BE2C (cell line): ENCODE measurements around the gene DIS3L2.

Experiments
- DNase-seq: peaks from one replicate; pipeline ENCODE4 v3.0.0-alpha.2; 2020
- H3K27me3 ChIP-seq: fragments of 250-450 bp; sonication (Bioruptor Pico); 2 replicates; pipeline ENCODE4 v1.5.1; 2020; ENCODE audit warnings: mild to moderate bottlenecking
- H3K36me3 ChIP-seq: fragments of 250-450 bp; sonication (Bioruptor Pico); 2 replicates; pipeline ENCODE4 v1.5.1; 2020; ENCODE audit warnings: mild to moderate bottlenecking
- H3K4me1 ChIP-seq: fragments of 250-450 bp; sonication (Bioruptor Pico); 2 replicates; pipeline ENCODE4 v1.5.1; 2020
- H3K4me3 ChIP-seq: 2 replicates; pipeline ENCODE4 v1.5.1; 2011; ENCODE audit warnings: low read depth, low read length
- H3K9me3 ChIP-seq: fragments of 250-450 bp; sonication (Bioruptor Pico); 2 replicates; pipeline ENCODE4 v1.5.1; 2020
- TF ChIP-seq, protein P1 (sequence below): IDR thresholded peaks from 2 replicates; pipeline ENCODE4 v1.5.1; 2012; ENCODE audit warnings: mild to moderate bottlenecking, low read depth, low read length

The DIS3L2 gene

DNA sequence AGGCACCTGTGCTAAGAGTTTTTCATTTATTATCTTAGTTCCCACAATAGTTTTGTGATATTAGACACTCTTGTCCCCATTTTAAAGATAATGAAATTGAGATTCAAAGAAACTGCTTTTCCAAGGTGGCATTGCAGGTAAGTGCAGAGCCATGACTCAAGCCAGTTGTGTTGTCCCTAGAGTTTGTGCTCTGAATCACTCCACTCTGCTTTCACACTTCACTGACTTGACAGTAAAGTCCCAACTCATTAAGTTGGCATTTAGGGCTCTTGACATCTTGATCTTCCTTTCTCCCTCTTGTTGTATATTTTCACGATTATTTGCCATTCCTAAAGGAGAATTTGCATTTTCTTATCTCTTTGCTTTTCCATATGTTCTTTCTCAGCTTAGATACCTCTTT is 114.3 kb downstream of the DIS3L2 start:
- no peak for DNase-seq

GRCh38 chr2:232076272-232076671 is 114.8 kb downstream of the DIS3L2 start:
- no peak for DNase-seq
- TF ChIP-seq, protein P1, sequence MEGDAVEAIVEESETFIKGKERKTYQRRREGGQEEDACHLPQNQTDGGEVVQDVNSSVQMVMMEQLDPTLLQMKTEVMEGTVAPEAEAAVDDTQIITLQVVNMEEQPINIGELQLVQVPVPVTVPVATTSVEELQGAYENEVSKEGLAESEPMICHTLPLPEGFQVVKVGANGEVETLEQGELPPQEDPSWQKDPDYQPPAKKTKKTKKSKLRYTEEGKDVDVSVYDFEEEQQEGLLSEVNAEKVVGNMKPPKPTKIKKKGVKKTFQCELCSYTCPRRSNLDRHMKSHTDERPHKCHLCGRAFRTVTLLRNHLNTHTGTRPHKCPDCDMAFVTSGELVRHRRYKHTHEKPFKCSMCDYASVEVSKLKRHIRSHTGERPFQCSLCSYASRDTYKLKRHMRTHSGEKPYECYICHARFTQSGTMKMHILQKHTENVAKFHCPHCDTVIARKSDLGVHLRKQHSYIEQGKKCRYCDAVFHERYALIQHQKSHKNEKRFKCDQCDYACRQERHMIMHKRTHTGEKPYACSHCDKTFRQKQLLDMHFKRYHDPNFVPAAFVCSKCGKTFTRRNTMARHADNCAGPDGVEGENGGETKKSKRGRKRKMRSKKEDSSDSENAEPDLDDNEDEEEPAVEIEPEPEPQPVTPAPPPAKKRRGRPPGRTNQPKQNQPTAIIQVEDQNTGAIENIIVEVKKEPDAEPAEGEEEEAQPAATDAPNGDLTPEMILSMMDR: no peak
- Histone ChIP-seq H3K4me1 (no peaks in the 10 kb centered on the region), H3K4me3 (no peak overlapping the region), H3K36me3 (no peaks in the 10 kb centered on the region), H3K27me3 (no peaks in the 10 kb centered on the region), H3K9me3 (no peaks in the 10 kb centered on the region)

More for the DNA sequence above, 114.3 kb downstream of the DIS3L2 start:
- Histone ChIP-seq H3K36me3 (no peaks in the 10 kb centered on the region), H3K4me1 (no peaks in the 10 kb centered on the region), H3K27me3 (no peaks in the 10 kb centered on the region), H3K4me3 (no peak overlapping the region), H3K9me3 (no peaks in the 10 kb centered on the region)
- TF ChIP-seq, protein P1: no peak

GRCh38 chr2:232076736-232077135 is 115.2 kb downstream of the DIS3L2 start:
- no peak for DNase-seq
- no peak overlapping the region for H3K4me3 ChIP-seq
- TF ChIP-seq, protein P1: no peak
- no peaks in the 10 kb centered on the region for H3K4me1 ChIP-seq
- no peaks in the 10 kb centered on the region for H3K27me3 ChIP-seq
- no peaks in the 10 kb centered on the region for H3K9me3 ChIP-seq
- no peaks in the 10 kb centered on the region for H3K36me3 ChIP-seq

DNA sequence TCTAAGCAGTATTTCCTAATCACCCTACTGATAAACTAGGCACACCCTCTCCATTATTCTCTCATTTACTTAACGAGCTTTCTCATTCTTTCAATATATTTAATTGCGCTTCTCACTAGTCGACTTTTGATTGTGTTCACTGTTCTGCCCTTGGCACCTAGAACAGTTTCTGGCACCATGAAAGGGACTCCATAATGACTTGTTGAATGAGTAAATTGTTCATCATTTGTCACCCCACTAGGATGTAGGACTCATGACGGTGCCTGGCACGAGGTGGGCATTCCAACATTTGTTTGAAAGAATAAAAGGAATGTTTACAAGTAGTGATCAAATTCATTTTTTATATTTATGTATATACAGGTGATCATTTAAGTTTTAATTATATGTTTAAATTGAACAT is 123.7 kb downstream of the DIS3L2 start:
- no peak for DNase-seq
- TF ChIP-seq, protein P1: no peak
- Histone ChIP-seq H3K4me1 (no peaks in the 10 kb centered on the region), H3K4me3 (no peak overlapping the region), H3K36me3 (no peaks in the 10 kb centered on the region), H3K9me3 (no peaks in the 10 kb centered on the region), H3K27me3 (no peaks in the 10 kb centered on the region)

DNA sequence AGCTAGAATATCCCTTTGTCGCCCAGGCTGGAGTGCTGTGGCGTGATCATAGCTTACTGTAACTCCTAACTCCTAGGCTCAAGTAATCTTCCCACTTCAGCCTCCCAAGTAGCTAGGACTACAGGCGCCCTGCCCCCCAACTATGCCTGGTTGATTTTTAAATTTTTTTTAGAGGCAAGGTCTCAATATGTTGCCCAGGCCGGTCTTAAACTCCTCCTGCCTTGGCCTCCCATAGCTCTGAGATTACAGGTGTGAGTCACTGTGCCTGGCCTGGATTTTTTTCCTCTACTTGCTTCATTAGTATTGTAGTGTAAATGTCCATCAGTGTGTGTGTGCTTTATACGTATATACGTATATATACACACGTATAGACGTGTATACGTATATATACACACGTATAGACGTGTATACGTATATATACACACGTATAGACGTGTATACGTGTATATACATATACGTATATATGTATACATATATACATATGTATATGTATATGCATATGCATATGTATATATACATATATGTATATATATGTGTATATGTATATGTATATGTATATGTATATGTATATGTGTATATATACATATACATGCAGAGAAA is 124.4 kb downstream of the DIS3L2 start:
- DNase-seq: no peak
- Histone ChIP-seq H3K9me3 (no peaks in the 10 kb centered on the region), H3K27me3 (no peaks in the 10 kb centered on the region), H3K36me3 (no peaks in the 10 kb centered on the region), H3K4me1 (no peaks in the 10 kb centered on the region), H3K4me3 (no peak overlapping the region)
- TF ChIP-seq, protein P1: no peak

- no peaks in the 10 kb centered on the region for H3K9me3 ChIP-seq
- peak; percentile 38 for DNase-seq
- TF ChIP-seq, protein P1: no peak
- no peak overlapping the region for H3K4me3 ChIP-seq
- H3K36me3 ChIP-seq: no peaks in the 10 kb centered on the region
- no peaks in the 10 kb centered on the region for H3K4me1 ChIP-seq
- H3K27me3 ChIP-seq: no peaks in the 10 kb centered on the region
These were observed 127.3 kb downstream of the DIS3L2 start for GRCh38 chr2:232088771-232089170.
